GM18499 (cell line): ENCODE results near the gene LRRC4C.

Source experiments
- ATAC-seq: cut with Tn5 transposase; IDR thresholded peaks from one replicate; pipeline ENCODE4 v1.9.1; 2021; ENCODE audit warnings: moderate number of reproducible peaks; ENCODE audit not compliant: insufficient read depth, unreplicated experiment

The LRRC4C gene

DNA sequence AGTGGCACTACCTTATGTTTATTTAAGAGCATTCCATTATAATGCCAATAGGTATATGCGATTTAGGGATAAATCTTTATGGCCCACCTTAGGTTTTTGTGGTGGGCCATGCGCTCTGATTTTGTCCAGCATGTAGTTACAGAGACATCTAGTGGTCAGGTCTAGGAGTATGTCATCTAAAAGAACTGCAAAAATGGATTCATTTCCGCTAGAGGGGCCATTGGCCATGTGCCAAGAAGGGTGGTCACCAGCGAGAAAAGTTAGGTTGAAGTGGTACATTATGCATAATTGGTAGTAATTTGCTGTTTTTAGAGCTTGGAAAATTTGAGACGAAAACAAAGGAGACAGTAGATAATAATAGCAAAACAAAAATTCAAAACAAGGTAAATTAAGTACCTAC lies 27.7 kb downstream of the LRRC4C start:
- no peak for ATAC-seq

DNA sequence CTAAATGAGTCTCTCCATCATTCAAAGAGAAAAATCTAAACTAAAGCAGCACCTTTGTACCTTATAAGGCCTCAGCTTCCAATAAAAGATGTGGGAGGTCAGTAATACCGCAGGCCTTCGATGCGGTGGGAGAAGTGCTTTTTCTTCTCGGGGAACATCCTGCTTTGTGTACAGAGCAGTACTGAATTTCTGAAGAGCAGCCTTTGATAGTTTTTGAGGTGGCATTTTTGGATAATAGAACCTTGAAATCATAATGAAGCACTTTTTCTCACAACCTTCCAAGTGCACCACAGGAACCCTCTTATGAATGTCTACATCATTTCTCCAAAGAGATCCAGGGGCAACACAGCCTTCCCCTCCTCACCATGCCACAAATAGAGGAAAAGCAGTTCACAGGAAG lies 39.6 kb downstream of the LRRC4C start:
- no peak for ATAC-seq

- ATAC-seq: no peak
Measured at GRCh38 chr11:41414771-41415440, 44.5 kb downstream of the LRRC4C start.

DNA sequence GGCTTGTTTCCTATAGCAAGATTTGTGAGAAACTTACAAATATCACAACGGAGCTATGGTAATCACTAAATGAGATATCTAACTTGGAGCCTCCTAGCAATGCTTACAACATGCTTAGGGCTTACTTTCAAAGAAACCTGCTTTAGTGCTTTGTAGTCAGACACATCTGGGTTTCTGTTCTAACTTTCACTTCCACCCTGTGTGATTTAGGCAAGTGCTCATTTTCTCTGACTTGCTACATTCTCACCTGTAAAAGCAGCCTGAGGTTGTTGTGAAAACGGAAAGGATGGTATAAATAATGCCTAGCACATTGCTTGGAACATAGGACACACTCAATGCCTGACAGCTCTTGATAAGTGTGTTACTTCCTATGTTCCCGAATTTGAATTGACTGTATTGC lies 45.6 kb downstream of the LRRC4C start:
- no peak for ATAC-seq

- no peak for ATAC-seq
Measured at GRCh38 chr11:41405812-41406211, 53.6 kb downstream of the LRRC4C start.

- ATAC-seq: no peak
Measured at GRCh38 chr11:41404109-41404508, 55.3 kb downstream of the LRRC4C start.

DNA sequence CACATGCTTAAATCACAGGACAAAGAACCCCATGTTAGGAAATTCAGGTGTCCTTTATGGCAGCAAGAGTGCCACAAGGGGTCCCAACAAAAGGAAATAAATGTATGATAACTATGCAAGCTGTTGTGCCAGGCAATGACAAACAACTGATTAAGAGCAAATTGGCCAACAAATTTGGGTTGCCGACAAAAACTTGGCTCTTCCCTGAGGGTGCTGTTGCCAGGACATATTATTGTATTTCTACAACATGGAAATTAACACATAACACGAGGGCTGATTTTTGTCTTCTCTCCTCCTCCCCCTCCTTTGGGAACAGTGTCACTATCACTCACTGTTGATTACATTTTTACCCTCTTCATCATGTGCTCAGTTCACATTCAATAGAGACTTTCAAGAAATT lies 56.0 kb downstream of the LRRC4C start:
- no peak for ATAC-seq

GRCh38 chr11:41400819-41401382 lies 58.6 kb downstream of the LRRC4C start:
- no peak for ATAC-seq

- ATAC-seq: no peak
Measured at GRCh38 chr11:41400124-41400523, 59.3 kb downstream of the LRRC4C start.

- ATAC-seq: no peak
Measured at GRCh38 chr11:41399323-41399722, 60.1 kb downstream of the LRRC4C start.

DNA sequence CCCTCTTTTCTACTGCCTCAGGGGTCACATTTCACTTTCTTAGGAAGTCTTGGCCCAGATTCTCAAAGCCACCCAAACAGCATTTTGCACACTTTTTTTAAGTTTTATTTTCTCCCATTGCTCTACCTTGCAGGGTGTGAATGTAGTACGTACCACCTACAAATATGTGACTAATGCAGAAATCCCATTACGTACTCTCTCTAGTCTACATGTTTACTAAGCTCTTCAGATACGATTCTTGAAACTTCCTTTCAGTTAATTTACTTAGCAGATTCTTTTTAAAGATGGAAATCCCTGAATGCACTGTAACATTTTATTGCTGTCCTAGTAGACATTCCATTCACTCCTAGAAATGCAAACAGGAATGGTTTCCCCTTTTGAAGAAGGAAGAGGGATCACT lies 61.3 kb downstream of the LRRC4C start:
- no peak for ATAC-seq

DNA sequence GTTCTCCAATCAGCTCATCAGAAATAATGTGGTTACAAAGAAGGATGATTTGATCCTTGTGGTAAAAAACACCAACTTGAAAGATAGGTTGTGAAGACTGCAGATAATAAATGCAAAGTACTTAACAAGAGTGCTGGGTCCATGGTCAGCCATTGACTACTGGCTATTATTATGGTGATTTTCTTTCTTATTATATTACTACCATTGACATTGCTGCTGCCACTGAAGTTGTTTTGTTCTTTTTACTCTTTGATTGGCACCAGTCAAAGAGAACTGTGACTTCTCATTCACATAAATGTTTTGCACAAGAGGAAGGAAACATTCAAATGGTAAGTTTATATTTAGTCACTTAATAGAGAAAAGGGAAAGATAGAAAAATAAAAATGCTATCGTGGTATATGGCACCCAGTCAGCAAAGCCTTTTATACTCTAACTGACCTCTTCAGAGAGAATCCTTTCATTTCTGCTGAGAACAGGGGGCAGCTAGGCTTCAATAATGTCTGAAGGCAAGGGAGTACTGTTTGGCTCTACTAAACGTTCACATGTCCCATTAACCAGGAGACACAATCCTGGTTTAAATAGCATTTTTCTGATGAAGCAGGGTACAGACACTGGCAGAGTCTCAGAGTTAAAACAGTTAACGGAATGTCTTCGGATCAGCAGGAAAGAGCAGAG lies 64.8 kb downstream of the LRRC4C start:
- no peak for ATAC-seq

GRCh38 chr11:41392596-41392995 lies 66.9 kb downstream of the LRRC4C start:
- no peak for ATAC-seq

DNA sequence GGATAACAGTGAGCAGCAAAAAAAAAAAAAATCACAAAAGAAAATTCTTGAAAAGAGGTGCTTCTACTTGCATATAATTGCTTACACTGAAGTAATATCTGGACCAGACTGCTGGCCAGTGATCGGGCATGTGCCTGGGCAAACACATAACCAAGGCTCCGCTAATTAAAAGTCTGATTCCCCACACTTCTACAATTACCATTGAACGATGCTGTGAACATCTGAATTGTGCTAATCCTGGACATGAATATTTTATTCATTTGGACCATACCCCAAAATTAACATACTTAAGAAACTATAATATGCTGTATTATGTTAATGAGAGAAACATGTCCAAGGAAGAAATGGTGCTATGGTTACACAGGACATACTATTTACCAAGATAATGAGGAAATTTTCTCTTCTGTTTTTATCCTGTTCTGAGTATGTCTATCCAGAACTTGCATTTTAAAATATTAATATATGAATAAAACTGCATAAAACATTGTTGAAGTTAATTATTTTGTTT lies 69.8 kb downstream of the LRRC4C start:
- no peak for ATAC-seq

GRCh38 chr11:41384329-41384728 lies 75.1 kb downstream of the LRRC4C start:
- ATAC-seq: no peak

DNA sequence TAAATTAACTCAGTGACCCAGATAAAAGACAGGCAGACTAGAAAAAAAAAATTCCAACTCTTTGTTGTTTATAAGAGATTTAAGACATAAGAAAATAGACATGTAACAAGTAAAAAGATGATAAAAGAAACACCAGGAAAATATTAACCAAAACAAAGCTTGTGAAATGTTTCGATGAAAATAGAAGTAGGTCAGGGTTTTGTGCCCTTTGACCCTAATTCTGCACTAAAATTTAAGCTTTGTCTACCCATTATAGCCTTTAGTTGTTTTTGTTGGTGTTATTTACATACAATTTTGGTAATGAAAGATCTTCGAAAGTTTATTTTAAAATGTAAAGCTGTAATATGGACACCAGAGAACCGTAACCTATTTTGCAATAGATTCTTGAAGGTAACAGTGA lies 75.7 kb downstream of the LRRC4C start:
- no peak for ATAC-seq

DNA sequence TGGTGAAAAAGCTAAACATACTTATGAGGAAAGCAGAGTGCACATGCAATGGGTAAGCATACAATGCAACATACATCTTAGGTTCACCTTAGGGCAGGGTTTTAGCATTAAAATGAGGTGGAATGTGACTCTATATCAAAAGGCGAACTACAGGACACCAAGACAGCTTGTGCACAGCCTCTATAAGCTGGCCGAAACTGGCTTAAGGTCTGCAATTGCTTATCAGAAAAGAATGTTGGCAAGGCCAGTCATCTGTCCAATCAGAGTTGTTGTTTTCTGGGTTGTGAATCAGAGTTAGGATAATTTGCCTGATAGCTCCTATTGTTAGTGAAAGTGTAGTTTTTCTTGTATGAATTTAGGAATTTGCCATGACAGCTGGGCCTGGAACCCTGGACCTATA lies 76.5 kb downstream of the LRRC4C start:
- no peak for ATAC-seq

GRCh38 chr11:41379084-41379483 lies 80.4 kb downstream of the LRRC4C start:
- no peak for ATAC-seq

DNA sequence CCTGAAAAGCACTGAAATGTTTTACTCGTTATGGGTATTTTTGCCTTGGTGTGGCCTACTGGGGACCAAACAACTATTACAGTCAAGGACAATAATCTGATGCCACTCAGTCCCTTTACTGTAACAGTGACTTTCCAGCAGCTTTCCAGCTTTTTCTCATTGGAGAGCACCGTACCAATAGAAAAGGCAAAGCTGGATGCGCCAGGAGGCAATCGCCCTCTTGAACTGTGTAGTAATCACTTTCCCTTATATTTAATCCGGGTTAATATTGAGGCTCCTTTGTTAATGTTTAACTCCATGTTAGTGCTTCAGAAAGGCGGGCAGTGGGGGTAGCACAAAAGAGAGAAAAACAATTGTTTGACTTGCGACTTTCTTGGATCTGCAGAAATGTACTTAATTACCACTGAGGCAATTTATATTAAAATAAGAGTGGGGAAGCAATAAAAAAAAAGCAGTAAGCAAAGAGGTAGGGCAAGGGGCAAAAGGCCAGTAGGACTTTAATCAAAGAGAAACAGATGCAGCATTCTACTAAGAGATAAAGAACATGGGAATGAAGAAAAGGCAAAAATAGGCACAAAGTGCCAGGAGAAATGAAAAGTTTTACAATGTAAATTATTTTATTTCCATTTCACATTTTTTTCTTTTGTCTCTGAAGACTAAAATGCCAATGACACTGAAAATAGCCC lies 81.6 kb downstream of the LRRC4C start:
- ATAC-seq: no peak

GRCh38 chr11:41351825-41352224 lies 107.6 kb downstream of the LRRC4C start:
- no peak for ATAC-seq

- ATAC-seq: no peak
Measured at GRCh38 chr11:41346042-41346441, 113.4 kb downstream of the LRRC4C start.
